Measurements from ENCODE around the gene THAP3.

Gene THAP3

DNA sequence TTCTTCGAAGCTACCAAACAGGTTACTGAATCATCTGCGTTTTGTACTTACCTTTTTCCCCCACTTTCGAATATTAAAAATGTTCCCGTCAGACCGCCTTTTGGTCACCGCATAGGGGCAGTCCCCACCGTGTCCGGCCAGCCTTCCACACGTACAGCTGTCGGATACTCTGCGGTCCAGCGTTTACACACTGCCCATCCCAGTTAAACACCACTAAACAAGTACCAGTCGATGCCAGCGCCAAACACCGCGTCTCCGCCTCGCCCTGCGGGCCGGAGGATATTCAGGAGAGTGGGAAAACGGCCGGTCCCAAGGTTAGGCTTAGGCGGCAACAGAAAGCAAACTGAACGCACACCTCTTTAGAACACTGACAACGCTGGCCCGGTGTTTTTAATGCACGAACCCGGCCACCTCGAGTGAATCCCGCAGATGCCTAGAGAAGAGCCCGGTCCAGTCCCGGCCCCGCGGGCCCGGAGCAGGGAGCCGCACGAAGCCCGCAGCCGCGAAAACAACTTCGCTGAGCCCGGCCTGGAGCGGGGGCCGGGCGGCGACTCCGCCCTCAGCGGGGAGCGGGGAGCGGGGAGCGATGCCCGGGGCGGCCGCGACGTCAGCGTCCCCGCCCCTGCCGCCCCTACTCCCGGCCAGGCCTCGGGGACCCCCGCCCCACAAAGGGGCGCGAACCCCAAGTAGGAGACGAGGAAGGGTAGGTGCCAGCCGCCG, 11.9 kb upstream of the THAP3 start:
- DNase-seq (ENCODE audit: low read depth in 2 of 2), result no peak

DNA sequence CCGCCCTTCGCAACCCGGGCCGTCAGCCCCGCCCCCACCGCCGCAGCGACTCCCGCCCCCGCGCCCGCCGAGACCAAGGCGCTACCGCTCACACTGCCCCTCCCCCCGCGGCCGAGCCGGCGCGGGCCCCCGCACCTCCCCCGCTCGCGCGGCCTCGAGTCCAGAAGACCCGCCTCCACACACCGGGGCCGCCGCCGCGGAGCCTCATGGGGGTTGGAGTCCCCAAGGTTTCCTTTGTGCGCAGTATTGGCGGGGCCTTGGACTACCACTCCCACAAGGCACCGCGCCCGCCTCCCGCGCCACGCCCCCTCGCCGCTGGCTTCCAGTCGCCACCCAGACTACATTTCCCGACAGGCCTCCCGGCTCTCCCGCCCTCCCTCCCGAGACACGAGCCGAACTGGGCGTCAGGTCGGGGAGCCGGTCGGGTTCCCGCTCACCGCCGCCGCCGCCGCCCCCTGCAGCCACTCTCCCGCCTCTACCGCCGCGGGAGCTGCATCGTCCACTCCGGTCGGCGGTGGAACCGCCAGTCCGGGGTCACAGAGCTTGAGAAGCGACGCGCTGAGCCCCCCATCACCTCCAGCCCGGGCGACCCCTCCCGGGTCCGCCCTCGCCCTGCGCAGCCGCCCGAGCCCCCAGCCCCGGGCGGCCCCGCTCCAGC, 11.2 kb upstream of the THAP3 start, which contains the start of gene PHF13:
Gene PHF13, plus strand, starts transcription at position 371 of the 658 bp plus-strand sequence. CDS start 336 bp downstream, outside the sequence.
- DNase-seq (ENCODE audit: low read depth in 2 of 2), result peak; percentile 99 to 100

GRCh38 chr1:6614019-6614928, 10.4 kb upstream of the THAP3 start:
- peak in 1 of 2 experiments; percentile 40 for DNase-seq (ENCODE audit: low read depth in 2 of 2)

DNA sequence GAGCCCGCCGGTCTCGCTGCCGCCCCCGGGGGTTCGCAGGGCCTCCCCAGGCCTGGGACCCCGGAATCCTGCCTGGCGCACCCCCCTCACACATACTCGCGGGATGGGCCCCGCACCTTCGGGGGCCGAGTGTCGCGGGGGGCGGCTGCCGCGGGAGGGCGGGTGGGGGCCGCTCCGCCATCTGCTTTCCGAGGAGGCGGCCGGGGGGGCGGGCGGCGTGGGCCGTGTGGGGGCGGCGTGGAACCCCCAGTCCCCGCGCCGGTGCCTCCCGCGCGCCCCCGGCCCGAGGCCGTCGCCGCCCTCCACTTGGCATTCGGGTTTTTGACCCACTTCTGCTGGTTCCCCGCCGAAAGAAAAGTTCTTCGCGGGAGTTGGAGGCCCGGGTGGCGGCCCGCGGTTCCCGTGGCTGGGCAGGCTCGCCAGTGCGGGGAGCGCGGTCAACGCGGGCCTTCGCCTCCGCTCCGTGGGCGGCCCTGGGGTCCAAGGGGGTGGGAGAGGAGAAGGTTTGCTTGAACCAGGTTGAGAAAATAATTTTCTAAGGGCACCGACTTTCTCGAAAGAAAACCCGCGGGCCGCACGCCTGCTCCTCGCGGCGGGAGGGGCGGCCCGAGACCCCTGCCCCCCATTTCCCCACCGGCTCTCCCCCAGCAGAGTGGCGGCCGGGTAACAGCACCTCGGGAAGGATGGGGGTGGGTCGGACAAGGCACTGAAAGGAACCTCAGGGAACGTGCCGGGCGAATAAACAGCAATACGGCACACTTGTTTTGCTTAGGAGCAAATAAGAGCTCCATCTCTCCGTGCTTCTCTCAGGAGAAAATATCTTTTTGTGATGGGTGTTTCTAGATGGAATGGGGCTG, 9.5 kb upstream of the THAP3 start:
- DNase-seq (ENCODE audit: low read depth in 2 of 2), result no peak

- DNase-seq (ENCODE audit: low read depth in 2 of 2), result no peak
Observed at GRCh38 chr1:6619045-6619444, 5.6 kb upstream of the THAP3 start.

GRCh38 chr1:6621429-6622391, 3.0 kb upstream of the THAP3 start:
- no peak for DNase-seq (ENCODE audit: low read depth in 2 of 2)

- no peak for DNase-seq (ENCODE audit: low read depth in 2 of 2)
Observed at GRCh38 chr1:6622396-6623152, 2.1 kb upstream of the THAP3 start.

- no peak for DNase-seq (ENCODE audit: low read depth in 2 of 2)
Observed at GRCh38 chr1:6623269-6623965, 1.3 kb upstream of the THAP3 start.

DNA sequence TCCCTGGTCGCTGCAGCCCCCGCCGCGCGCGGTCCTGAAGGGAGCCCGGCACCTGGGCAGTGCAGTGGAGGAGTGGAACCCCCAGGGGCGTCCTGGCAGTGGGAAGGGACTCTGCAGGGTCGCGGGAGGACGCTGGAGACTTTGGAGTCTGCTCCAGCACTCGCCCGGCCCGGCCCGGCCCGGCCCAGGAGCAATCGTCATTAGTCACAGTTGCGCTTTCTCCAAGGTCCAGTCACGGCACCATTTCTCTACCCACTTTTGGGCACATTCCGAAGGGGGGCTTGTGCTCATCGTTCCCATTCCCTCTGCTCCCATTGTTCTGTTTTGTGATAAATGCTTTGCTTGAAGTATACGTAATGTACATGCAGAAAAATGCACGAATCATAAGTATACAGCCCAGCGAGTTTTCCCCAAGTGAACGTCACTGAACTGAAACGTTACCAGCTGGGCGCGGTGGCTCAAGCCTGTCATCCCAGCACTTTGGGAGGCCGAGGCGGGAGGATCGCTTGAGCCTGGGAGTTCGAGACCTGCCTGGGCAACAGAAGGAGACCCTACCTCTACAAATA, 999 bp downstream of the THAP3 start:
- peak in 1 of 2 experiments; percentile 16 for DNase-seq (ENCODE audit: low read depth in 2 of 2)

DNA sequence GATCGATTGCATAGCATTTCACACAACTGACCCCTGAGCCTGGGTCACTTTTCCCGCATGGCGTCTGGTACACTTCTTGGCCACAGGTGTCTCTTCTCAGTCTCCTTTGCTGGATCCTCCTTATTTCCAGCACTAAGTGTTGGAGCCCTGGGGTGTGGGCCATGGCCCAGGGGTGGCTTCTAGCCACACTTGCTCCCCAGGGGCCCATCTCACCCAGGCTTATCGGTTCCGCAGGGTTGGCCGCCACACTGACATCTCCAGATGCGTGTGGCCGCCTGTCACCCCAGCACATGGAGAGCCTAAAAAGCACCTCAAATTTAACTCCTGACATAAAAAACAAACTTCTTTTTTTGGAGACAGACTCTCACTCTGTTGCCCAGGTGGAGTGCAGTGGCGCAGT, 2.4 kb downstream of the THAP3 start:
- no peak for DNase-seq (ENCODE audit: low read depth in 2 of 2)

DNA sequence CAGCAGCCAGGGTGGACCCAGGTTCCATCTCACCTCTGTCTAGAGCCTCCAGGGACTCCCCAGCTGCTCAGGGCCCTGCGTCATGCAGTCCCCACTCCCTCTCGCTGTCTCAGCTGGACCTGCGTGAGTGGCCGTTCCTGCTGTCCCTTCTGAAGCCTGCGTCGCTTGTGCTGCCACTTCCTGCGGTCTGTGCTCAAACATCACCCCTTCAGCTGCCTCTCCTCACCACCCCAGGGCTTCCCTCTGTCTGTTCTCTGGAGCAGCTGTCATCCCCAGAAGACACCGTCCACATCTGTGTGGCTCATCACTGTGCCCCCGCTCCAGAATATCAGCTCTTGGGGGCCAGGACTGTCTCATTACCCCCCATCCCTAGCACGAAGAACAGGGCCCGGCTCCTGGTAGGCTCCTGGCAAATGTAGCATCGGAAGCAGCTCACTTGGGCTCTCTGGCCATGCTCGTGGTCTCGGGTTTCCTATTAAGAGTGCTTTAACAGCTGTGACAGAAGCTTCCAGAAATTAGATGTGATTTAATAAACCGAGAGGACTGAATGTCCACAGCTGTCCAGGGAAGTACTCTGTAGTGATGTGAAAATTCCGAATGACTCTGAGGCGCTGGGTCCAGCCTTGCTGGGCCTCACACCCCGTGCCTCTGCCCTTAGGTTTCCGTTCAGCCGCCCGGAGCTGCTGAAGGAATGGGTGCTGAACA, 3.3 kb downstream of the THAP3 start:
- DNase-seq (ENCODE audit: low read depth in 2 of 2), result no peak

DNA sequence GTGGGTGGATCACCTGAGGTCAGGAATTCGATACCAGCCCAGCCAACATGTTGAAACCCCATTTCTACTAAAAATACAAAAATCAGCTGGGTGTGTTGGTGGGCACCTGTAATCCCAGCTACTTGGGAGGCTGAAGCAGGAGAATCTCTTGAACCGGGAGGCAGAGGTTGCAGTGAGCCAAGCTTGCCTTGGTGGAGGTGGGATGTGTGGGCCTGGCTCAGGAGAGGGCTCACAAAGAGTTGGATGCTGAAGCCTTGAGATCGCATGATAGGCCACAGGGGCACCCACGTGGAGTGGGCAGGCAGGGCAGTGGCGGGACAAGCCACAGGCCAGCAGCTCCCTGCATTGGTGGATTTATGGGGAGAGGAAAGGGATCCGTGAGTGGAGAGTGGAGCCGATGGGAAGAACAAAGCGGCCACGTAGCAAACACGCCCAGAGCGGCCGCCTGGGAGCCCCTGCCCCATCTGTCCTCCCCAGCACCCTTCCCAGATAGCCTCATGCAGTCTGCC, 4.4 kb downstream of the THAP3 start:
- no peak for DNase-seq (ENCODE audit: low read depth in 2 of 2)

DNA sequence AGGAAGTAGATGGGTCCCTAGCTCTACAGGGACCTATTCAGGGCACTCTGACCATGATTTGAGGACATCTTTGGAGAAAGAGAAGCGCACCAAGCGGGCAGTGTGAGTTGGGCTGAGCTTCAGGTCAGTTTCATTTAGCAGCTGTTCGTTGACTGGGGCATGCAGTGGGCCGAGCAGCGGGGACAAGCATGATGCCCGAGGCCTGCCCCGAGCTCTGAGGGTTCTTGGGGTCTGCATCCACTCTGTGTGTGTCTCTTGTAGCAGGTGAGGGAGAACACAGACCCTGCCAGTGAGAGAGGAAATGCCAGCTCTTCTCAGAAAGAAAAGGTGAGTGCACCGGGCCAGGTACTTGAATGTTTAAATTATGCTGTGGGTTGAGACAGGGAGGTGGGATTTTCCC, 5.4 kb downstream of the THAP3 start:
- DNase-seq (ENCODE audit: low read depth in 2 of 2), result no peak

DNA sequence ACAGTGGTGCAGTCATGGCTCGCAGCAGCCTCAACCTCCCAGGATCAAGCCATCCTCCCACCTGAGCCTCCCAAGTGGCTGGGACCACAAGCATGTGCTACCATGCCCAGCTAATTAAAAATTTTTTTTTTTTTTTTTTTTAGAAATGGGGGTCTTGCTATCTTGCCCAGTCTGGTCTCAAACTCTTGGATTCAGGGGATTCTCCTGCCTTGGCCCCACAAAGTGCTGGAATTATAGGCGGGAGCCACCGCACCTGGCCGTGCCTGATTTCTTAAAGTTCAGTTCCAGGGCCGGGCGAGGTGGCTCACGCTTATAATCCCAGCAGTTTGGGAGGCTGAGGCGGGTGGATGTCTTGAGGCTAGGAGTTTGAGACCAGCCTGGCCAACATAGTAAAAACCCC, 6.4 kb downstream of the THAP3 start:
- DNase-seq (ENCODE audit: low read depth in 2 of 2), result no peak

DNA sequence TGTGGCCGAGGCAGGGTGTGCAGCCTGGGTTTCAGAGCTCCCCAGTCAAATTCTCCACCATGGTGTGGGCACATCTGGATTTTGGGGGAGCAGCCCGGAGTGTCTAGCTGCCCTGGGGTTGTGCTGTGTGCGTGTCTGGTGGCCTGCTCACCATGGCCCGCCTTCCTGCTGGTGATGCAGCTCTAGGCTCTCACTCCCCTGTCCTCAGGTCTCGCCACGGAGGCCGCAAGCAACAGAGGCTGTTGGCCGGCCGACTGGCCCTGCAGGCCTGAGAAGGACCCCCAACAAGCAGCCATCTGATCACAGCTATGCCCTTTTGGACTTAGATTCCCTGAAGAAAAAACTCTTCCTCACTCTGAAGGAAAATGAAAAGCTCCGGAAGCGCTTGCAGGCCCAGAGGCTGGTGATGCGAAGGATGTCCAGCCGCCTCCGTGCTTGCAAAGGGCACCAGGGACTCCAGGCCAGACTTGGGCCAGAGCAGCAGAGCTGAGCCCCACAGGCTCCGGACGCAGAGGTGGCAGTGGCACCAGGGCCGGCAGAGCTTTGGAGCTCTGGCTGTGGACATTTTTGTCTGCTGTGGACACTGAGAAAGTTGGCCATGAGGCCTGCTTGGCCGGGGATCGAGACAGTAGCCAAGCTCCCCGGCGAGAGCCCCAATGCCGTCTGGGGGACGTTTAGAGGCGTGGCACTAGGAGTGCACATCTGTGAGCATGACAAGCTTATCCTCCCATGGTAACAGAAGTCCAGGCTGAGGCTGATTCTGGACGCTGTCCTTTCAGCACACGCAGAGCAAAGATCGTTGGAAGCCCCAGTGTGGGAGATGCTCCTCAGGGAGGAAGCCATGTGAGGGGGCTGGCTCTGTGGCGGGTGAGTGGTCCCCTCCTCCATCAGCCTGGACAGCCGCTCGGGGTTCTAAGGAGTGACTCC, 8.2 kb downstream of the THAP3 start:
- DNase-seq (ENCODE audit: low read depth in 2 of 2), result no peak

DNA sequence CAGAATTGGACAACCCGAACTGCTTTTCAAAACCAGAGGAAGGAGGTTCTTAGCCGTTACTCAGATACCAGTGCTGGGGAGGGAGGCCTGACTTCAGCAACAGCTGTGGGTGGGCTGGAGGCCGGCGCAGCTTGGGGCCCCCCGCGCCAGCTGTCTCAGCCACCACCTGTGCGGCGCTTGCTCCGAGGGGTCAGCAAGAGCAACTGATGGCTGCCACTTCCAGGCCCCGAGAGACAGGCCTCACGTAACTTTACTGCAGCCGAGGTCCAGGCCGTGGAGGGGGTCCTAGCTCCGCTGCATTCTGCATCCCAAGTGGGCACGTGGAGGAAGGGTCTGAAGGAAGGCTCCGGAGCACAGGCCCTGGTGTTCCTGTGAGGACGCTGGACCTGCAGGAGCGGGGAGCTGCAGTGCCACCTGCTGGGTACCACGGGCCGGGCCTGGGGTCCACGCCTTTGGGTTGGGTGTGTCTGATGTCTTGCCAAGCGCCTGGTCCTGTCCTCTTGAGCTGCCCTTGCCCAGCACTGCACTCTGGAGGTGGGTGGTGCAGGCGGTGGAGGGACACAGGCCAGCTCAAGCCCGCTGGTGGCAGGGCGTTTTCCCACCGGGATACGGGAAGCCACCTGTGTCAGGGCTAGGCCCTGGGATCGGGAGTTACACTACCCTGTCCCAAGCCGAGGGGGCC, 9.8 kb downstream of the THAP3 start:
- DNase-seq (ENCODE audit: low read depth in 2 of 2), result peak in 1 of 2 experiments; percentile 26
